ENCODE data around the gene FGF14.

DNA sequence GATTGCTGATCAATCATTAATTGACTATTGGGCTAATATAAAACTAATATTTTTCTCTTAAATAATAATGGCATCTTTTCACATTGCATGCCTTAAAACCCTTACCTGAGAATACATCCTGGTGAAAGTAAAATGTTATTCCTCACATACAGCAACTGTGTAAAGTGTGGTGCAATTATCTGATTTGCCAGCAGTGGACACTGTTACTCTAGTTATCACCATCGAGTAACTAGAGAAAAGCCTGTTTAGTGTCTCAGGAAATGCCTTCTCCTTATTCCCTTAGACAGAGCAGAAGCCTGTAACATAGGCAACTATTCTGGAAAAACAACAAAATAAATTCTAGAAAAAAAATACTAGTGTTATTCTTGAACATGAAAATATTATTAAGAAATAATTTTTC lies 459.8 kb downstream of the FGF14 start:
- TF ChIP-seq, protein P1, sequence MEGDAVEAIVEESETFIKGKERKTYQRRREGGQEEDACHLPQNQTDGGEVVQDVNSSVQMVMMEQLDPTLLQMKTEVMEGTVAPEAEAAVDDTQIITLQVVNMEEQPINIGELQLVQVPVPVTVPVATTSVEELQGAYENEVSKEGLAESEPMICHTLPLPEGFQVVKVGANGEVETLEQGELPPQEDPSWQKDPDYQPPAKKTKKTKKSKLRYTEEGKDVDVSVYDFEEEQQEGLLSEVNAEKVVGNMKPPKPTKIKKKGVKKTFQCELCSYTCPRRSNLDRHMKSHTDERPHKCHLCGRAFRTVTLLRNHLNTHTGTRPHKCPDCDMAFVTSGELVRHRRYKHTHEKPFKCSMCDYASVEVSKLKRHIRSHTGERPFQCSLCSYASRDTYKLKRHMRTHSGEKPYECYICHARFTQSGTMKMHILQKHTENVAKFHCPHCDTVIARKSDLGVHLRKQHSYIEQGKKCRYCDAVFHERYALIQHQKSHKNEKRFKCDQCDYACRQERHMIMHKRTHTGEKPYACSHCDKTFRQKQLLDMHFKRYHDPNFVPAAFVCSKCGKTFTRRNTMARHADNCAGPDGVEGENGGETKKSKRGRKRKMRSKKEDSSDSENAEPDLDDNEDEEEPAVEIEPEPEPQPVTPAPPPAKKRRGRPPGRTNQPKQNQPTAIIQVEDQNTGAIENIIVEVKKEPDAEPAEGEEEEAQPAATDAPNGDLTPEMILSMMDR (conservative IDR thresholded peaks at IDR 0.05; ENCODE audit: low read depth, low read length), result peak; percentile 56
- no peak for TF ChIP-seq RFX5 (IDR thresholded peaks at IDR 0.05; ENCODE audit: low read depth, low read length)
- TF ChIP-seq POLR2A (IDR thresholded peaks at IDR 0.05; ENCODE audit: low read depth, low read length), result no peak
- TF ChIP-seq, protein P2, sequence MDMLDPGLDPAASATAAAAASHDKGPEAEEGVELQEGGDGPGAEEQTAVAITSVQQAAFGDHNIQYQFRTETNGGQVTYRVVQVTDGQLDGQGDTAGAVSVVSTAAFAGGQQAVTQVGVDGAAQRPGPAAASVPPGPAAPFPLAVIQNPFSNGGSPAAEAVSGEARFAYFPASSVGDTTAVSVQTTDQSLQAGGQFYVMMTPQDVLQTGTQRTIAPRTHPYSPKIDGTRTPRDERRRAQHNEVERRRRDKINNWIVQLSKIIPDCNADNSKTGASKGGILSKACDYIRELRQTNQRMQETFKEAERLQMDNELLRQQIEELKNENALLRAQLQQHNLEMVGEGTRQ (IDR thresholded peaks at IDR 0.05; ENCODE audit: low read depth, low read length), result no peak
- no peak for TF ChIP-seq MAZ (IDR thresholded peaks at IDR 0.05; ENCODE audit: borderline replicate concordance, low read depth, low read length)
- no peak for TF ChIP-seq CEBPB (IDR thresholded peaks at IDR 0.05; ENCODE audit: low read depth, low read length)
- no peak for TF ChIP-seq BHLHE40 (IDR thresholded peaks at IDR 0.05; ENCODE audit: low read depth, low read length)
- no peak for TF ChIP-seq NFE2L2 (IDR thresholded peaks at IDR 0.05; ENCODE audit: low read depth, low read length)

Data from IMR-90 (cell line).